Measurements from ENCODE around the gene NGLY1. TPM values are rescaled to one million over a fixed set of nuclear protein-coding genes. Genes with fewer than 3 reads are reported as not detected.
A peak's percentile ranks its signal among the peaks of the same experiment; 100 is the strongest.

NGLY1 gene
- total and polyA plus RNA-seq, 9 of the 15 experiments (the other 6 are each of a cell fraction or from before 2014, with no cell fraction given): 52.2 to 124 (median 87.6) TPM

GRCh38 chr3:25782636-25782937 is 656 bp downstream of the NGLY1 start (continued):
- TF ChIP-seq E4F1 (CRISPR knock-in tag; IDR thresholded peaks at IDR 0.05; ENCODE audit: borderline replicate concordance) (no peak), ZNF507 (tag; conservative IDR thresholded peaks at IDR 0.05) (no peak), ZFX (CRISPR knock-in tag; IDR thresholded peaks at IDR 0.05) (no peak), MGA (IDR thresholded peaks at IDR 0.05) (peak; percentile 76; the same call in 1 of the 2 replicates), ZNF280A (IDR thresholded peaks at IDR 0.05; ENCODE audit: low read depth, partially characterized antibody) (no peak), ZBTB11 (CRISPR knock-in tag; IDR thresholded peaks at IDR 0.05) (0 out of 6 replicates have a peak, but pooled peaks of 1 of the 3 experiments have one; percentile 27), FOXK2 (conservative IDR thresholded peaks at IDR 0.05 in 1 of 2, IDR thresholded peaks at IDR 0.05 in 1 of 2; ENCODE audit: low read depth in 2 of 2) (no peak)
